Activated CD4-positive, CD25-positive, alpha-beta regulatory T cell treated with anti-CD3 and anti-CD28 coated beads, Interleukin-2, amount 50 U/mL, for 72 hours (primary cell): ENCODE measurements around the gene CLEC2B.

Experiments
- DNase-seq: peaks from one replicate; pipeline ENCODE4 v3.0.0; 2021

CLEC2B gene

DNA sequence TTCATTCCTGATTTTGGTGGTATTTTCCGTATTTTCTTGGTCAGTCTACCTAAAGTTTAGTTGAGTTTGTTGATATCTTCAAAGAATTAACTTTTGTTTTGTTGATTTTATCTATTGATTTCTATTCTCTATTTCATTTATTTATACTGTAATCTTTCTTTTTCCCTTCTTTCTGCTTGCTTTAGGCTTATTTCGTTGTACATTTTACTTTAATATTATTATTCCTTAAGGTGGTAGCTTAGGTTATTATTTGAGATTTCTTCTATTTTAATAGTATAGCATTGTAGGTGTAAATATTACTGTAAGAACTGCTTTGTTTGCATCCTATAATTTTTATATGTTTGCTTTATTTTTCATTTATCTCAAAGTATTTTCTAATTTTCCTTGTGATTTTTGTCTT, 63.3 kb downstream of the CLEC2B start:
- no peak for DNase-seq
